ENCODE results near the gene KCNN1.
A peak's percentile ranks its signal among the peaks of the same experiment; 100 is the strongest.

KCNN1 gene

GRCh38 chr19:18041054-18041453, 74.1 kb downstream of the KCNN1 start:
- in situ Hi-C loops (cut with MboI; ENCODE audit: low sequenced_read_pairs, unreplicated experiment), result no loop called here
- DNase-seq (ENCODE audit: low spot score), result no peak
- TF ChIP-seq CTCF (IDR thresholded peaks at IDR 0.05; ENCODE audit: borderline replicate concordance, control extremely low read depth, extremely low read depth, insufficient read depth, missing control alignments), result no peak

- DNase-seq (ENCODE audit: low spot score), result no peak
- in situ Hi-C loops (cut with MboI; ENCODE audit: low sequenced_read_pairs, unreplicated experiment), result no loop called here
- no peak for TF ChIP-seq CTCF (IDR thresholded peaks at IDR 0.05; ENCODE audit: borderline replicate concordance, control extremely low read depth, extremely low read depth, insufficient read depth, missing control alignments)
Measured at GRCh38 chr19:18043676-18044075, 76.8 kb downstream of the KCNN1 start.

- TF ChIP-seq CTCF (IDR thresholded peaks at IDR 0.05; ENCODE audit: borderline replicate concordance, control extremely low read depth, extremely low read depth, insufficient read depth, missing control alignments), result no peak
- in situ Hi-C loops (cut with MboI; ENCODE audit: low sequenced_read_pairs, unreplicated experiment), result no loop called here
- peak; percentile 90 for DNase-seq (ENCODE audit: low spot score)
Measured at GRCh38 chr19:18044825-18045304, 78.0 kb downstream of the KCNN1 start.

GRCh38 chr19:18045307-18046050, 78.6 kb downstream of the KCNN1 start:
- in situ Hi-C loops (cut with MboI; ENCODE audit: low sequenced_read_pairs, unreplicated experiment), result no loop called here
- TF ChIP-seq CTCF (IDR thresholded peaks at IDR 0.05; ENCODE audit: borderline replicate concordance, control extremely low read depth, extremely low read depth, insufficient read depth, missing control alignments), result no peak
- DNase-seq (ENCODE audit: low spot score), result no peak

GRCh38 chr19:18046059-18046718, 79.3 kb downstream of the KCNN1 start:
- in situ Hi-C loops (cut with MboI; ENCODE audit: low sequenced_read_pairs, unreplicated experiment), result no loop called here
- no peak for DNase-seq (ENCODE audit: low spot score)
- no peak for TF ChIP-seq CTCF (IDR thresholded peaks at IDR 0.05; ENCODE audit: borderline replicate concordance, control extremely low read depth, extremely low read depth, insufficient read depth, missing control alignments)

GRCh38 chr19:18049385-18049784, 82.5 kb downstream of the KCNN1 start:
- TF ChIP-seq CTCF (IDR thresholded peaks at IDR 0.05; ENCODE audit: borderline replicate concordance, control extremely low read depth, extremely low read depth, insufficient read depth, missing control alignments), result no peak
- in situ Hi-C loops (cut with MboI; ENCODE audit: low sequenced_read_pairs, unreplicated experiment), result no loop called here
- no peak for DNase-seq (ENCODE audit: low spot score)
